UCSD-AML1 (cell line): ENCODE results near the gene ITGA7.

Source experiments
- DNase-seq: peaks from one replicate; lab custom pipeline; 2025; ENCODE audit not compliant: unreplicated experiment; lab: John Stamatoyannopoulos, UW

ITGA7 gene

DNA sequence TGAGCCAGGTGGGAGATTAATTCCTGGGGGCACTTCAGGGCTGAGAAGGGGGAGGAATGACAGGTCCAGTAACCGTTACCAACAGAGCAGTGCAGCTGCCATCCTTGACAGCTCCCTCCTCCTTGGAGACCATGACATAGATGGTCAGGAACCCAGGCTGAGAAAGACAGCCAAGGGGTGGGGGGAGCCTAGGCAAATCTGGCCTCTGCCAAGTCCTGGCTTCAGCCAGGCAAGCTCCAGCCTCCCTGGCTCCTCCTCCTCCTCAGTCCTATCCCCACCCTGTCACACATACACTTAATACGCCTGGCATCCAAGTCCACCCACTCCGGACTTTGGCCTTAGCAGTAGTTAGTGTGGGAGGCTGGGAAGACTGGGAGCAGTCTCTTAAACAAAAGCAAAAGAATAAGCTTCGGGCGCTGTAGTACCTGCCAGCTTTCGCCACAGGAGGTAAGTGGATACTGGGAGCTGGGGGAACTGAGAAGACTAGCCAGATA lies 12.4 kb upstream of the ITGA7 start, which contains the start of gene RDH5:
Gene RDH5, plus strand, starts transcription at position 323 of the 494 bp plus-strand sequence. CDS start 792 bp downstream, outside the sequence.
- no peak for DNase-seq

DNA sequence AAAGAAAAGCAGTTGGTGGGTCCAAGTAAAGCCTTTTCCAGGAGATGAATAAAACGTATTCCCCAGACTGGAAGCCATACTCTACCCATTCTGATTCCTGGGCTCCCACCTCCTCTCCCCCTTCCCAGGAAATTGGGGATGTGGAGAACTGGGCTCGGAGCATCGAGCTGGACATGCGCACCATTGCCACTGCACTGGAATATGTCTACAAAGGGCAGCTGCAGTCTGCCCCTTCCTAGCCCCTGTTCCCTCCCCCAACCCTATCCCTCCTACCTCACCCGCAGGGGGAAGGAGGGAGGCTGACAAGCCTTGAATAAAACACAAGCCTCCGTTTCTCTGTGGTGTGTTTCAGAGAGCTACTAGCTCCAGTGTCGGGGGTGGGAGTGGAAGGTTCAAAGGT lies 11.7 kb upstream of the ITGA7 start:
- DNase-seq: no peak

GRCh38 chr12:55718624-55719275 lies 11.0 kb upstream of the ITGA7 start:
- DNase-seq: no peak

DNA sequence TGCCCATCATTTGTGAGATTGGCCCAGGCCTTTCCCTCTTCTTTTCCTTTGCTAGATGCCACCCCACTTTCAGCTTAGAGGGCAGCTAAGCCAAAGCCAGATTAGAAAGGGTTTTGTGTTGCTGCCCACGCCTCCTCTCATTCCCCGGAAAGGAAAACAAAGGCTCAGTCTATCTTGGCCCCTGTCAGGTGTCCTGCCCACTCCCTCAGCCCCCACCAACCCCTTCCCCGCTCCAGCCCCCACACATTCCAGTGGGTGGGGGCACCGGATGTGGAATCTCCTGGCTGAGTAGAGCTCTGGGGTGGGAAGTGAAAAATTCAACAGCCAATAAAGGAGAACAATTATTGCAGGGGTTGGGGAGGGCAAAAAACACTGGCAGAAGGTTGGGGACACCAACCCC lies 10.3 kb upstream of the ITGA7 start:
- no peak for DNase-seq

DNA sequence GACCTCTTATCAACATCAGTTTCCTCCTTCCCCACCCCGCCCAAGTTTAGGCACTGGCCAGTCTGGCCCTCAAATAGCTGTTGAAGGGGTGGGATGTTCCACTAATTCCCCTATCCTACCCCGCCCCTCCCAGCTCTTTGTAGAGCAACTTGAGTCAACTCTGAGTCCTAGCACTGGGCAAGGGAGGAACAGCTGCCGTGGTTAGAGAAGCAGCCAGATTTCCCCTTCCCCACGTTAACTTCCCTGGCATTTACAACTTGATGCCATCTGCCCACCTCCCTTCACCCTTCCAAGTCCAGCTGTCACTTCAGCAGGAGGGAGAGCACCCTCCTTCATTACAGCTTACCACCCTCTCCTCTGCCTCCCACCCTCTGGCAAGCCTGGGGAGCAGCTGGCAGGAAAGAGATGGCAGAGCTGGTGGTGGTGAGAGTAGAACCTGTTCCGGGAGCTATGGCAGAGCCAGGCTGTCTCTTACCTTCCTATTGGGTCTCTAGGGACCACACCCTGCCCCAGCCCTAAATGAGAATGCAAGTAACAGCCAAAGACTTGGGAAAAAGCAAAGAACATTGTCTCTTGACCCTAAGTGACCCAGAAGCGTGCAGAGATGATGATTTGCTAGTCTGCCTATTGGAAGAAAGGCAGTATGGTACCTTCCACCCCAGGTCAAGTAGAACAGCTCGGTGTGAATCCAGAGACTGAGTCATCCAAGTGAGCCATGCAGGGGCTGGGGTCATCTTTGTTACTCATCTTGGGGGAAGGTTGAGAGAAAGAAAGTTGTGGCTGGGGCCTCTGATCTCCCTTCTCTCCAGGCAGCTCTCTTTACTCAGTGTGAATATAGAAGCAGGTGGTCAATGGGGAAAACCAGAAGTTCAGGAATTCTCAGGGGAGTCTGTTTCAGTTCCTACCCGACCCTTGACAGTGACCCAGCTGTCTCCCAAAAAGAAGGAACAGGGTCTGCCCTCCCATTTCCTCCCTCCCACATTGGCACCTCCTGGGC lies 9.6 kb upstream of the ITGA7 start:
- DNase-seq: no peak

DNA sequence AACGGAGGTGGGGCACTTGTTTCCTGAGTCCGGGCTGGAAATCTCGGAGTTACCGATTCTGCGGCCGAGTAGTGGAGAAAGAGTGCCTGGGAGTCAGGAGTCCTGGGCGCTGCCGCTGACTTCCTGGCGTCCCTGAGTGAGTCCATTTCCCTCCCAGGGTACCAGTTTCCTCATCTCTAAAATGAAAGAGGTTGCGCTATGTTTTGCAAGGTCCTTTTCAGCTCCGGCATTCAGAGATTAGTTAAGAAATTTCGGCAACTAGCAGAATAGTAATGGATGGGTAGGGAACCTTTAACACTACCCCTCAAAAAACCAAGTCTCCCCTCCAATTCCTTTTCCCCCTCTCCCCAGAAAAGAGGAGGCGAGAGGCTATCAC lies 8.9 kb upstream of the ITGA7 start:
- no peak for DNase-seq

DNA sequence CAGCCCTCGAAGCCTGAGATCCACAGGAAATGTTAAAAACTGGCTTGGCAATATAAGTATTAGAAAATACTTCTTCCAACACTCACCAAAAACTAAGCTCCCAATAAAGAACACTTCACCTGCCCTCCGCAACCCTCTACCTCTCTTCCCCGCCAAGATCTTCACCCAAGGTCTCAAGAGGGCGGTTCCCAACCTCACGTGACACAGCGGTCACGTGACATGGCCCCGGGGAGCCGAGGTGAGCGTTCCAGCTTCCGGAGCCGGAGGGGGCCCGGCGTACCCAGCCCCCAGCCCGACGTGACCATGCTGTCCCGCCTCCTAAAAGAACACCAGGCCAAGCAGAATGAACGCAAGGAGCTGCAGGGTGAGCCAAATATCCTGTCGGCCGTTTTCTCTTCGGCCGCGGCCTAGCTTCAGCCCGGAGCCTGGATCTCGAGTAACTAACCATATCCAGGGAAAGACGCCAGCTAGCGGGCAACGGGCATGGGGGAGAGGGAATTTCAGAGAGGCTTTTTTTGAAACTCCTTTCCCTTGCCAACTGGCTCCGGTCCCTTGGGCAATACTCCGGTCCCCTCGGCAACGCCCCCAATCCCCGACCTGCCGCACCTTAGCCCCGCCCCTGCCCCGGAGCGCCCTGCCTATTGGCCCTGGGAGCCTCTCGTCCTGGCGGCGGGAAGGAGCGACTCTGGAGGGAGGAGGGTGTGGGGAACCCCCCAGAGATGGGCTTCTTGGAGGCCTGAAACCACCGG lies 8.3 kb upstream of the ITGA7 start, which contains the start of gene BLOC1S1:
Gene BLOC1S1, plus strand, starts transcription at position 214 of the 749 bp plus-strand sequence. Its CDS starts 6 bp downstream, at position 220.
- DNase-seq: peak; percentile 92

GRCh38 chr12:55715169-55715764 lies 7.6 kb upstream of the ITGA7 start:
- no peak for DNase-seq

- DNase-seq: no peak
These were observed 6.0 kb upstream of the ITGA7 start for GRCh38 chr12:55713721-55714120.

DNA sequence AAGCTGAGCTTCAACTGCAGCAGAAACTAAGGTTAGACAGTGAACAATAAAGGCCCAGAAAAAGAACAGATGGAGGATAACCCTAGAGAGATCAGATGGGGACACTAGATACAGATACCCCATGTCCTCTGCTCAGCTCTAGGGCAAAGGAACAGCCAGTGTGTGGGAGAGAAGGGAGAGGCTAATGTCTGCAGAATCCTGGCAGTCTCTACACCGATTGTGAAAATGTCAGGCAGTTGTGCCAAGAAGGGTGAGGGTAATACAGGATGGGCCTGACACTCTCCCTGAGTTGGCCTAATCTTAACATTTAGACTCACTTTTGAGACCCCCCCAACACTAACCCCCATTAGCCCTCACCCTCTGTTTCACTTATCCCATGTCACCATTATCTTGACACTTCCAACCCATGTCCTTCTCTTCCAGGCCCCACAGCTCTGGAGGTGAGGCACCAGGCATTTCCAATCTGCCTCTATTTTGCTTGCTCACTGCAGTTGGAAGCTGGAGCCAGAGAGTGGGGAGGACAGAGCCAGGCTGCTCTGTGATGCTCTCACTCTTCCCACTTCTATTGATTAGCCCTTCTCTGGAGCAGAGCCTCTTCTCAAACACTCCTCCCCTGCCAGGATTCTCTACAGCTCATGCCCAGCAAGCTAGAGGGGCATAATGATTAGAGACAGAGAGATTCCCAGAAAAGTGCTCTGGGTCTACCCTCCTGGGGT lies 5.2 kb upstream of the ITGA7 start:
- DNase-seq: no peak

GRCh38 chr12:55711786-55712553 lies 4.3 kb upstream of the ITGA7 start:
- no peak for DNase-seq

- no peak for DNase-seq
These were observed 1.1 kb upstream of the ITGA7 start for GRCh38 chr12:55708695-55709233.

- DNase-seq: no peak
These were observed 459 bp downstream of the ITGA7 start for GRCh38 chr12:55707219-55707671.

GRCh38 chr12:55706568-55707218 lies 1.0 kb downstream of the ITGA7 start:
- no peak for DNase-seq

- DNase-seq: peak; percentile 23
These were observed 1.8 kb downstream of the ITGA7 start for GRCh38 chr12:55705782-55706402.

DNA sequence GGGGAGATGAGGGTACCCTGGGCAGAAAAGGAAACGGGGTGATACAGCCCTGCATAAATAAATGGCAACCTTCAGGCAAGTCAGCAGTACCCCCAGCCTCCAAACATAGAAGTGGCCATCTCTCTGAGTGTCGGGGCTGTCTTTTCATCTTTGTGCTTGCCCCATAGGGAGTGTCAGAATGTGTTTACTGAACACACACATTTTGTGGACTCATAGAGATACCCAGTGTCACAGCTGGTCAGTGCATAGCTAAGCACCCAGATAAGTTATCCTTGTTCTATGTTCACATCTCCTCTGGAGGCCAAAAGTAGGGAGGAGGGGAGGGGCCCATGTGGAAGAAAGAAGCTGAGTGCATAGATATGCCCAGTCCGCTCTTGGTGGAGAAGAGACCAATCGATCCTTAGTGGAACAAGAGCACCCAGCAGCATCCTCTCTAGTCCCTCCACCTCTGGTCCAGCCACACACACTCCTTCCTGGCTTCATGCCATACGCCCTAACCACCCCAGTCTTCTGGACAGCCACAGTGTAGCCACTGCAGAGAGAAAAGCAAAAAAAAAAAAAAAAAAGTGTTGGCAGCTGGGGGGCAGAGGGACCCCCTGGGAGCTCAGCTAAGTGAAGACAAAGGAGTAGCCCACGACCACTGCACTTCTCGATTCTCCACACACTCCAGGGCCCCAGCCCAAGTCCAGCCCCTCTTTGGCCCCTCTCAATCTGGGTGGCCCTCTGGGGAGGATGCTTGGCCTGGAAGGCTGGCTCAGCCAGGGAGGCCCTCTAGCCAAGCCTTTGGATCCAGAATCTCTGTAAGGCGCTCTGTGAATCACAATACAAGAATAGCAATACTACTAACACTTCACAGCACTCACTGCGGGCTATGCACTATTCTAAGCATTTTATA lies 2.6 kb downstream of the ITGA7 start:
- no peak for DNase-seq
